PFSK-1 (cell line): ENCODE measurements around the gene VTI1A.

Source experiments
- FOXP2 ChIP-seq: optimal IDR thresholded peaks from 2 replicates; pipeline ENCODE3; 2011; ENCODE audit warnings: borderline replicate concordance, control low read depth, inconsistent platforms; ENCODE audit not compliant: insufficient read depth; ENCODE audit errors: extremely low read length, extremely low read depth
- POLR2AphosphoS5 ChIP-seq: IDR thresholded peaks from 2 replicates; pipeline ENCODE4 v1.6.1; 2012; ENCODE audit warnings: low read depth, mild to moderate bottlenecking, control low read depth, low read length, moderate library complexity
- REST ChIP-seq, 2 experiments: IDR thresholded peaks; 2 replicates each; pipeline versions ENCODE4 v1.6.1 to v1.8.0; 2011 to 2012; ENCODE audit warnings: low read depth in 2 of 2, low read length in 2 of 2, control low read depth in 1 of 2, inconsistent platforms in 1 of 2, mild to moderate bottlenecking in 1 of 2, moderate library complexity in 1 of 2; ENCODE audit not compliant: insufficient read depth in 1 of 2
- SIN3A ChIP-seq: IDR thresholded peaks from 2 replicates; pipeline ENCODE4 v1.6.1; 2012; ENCODE audit warnings: mild to moderate bottlenecking, low read length, moderate library complexity, borderline replicate concordance; ENCODE audit not compliant: insufficient read depth
- TAF1 ChIP-seq: IDR thresholded peaks from 2 replicates; pipeline ENCODE4 v1.6.1; 2012; ENCODE audit warnings: low read length, control low read depth, borderline replicate concordance; ENCODE audit not compliant: insufficient read depth

Gene VTI1A

GRCh38 chr10:112710528-112710927, 263.5 kb downstream of the VTI1A start:
- TF ChIP-seq REST (IDR thresholded peaks at IDR 0.05; ENCODE audit: insufficient read depth in 1 of 2, low read depth in 2 of 2, low read length in 2 of 2) (no peak), SIN3A (no peak), POLR2AphosphoS5 (no peak), FOXP2 (no peak), TAF1 (no peak)

- TF ChIP-seq SIN3A (no peak), REST (IDR thresholded peaks at IDR 0.05; ENCODE audit: insufficient read depth in 1 of 2, low read depth in 2 of 2, low read length in 2 of 2) (no peak), TAF1 (no peak), POLR2AphosphoS5 (no peak), FOXP2 (no peak)
Measured at GRCh38 chr10:112711366-112711765, 264.4 kb downstream of the VTI1A start.

- TF ChIP-seq SIN3A (no peak), TAF1 (no peak), FOXP2 (no peak), REST (IDR thresholded peaks at IDR 0.05; ENCODE audit: insufficient read depth in 1 of 2, low read depth in 2 of 2, low read length in 2 of 2) (no peak), POLR2AphosphoS5 (no peak)
Measured at GRCh38 chr10:112712536-112712935, 265.5 kb downstream of the VTI1A start.

GRCh38 chr10:112713411-112713810, 266.4 kb downstream of the VTI1A start:
- TF ChIP-seq TAF1: no peak
- no peak for TF ChIP-seq REST (IDR thresholded peaks at IDR 0.05; ENCODE audit: insufficient read depth in 1 of 2, low read depth in 2 of 2, low read length in 2 of 2)
- TF ChIP-seq POLR2AphosphoS5: no peak
- TF ChIP-seq FOXP2: no peak
- TF ChIP-seq SIN3A: no peak

GRCh38 chr10:112715581-112715980, 268.6 kb downstream of the VTI1A start:
- no peak for TF ChIP-seq REST (IDR thresholded peaks at IDR 0.05; ENCODE audit: insufficient read depth in 1 of 2, low read depth in 2 of 2, low read length in 2 of 2)
- TF ChIP-seq POLR2AphosphoS5: no peak
- TF ChIP-seq SIN3A: no peak
- TF ChIP-seq FOXP2: no peak
- no peak for TF ChIP-seq TAF1
